H1 (cell line): ENCODE data around the gene FRMD4A. TPM values are rescaled to one million over a fixed set of nuclear protein-coding genes. Genes with fewer than 3 reads are reported as not detected.

Source experiments
- ATF2 ChIP-seq: IDR thresholded peaks from 2 replicates; pipeline ENCODE4 v1.6.1; 2012; ENCODE audit warnings: low read length, inconsistent platforms
- GTF2F1 ChIP-seq: IDR thresholded peaks from 2 replicates; pipeline ENCODE4 v1.6.1; 2012; ENCODE audit warnings: low read depth, low read length, improper control_type of control experiment, borderline replicate concordance
- JUN ChIP-seq: IDR thresholded peaks from 2 replicates; pipeline ENCODE4 v1.6.1; 2011; ENCODE audit warnings: low read depth, mild to moderate bottlenecking, improper control_type of control experiment, low read length
- KDM1A ChIP-seq: fragments of 200-600, 300-600 bp; sonication (generic); IDR thresholded peaks from 2 replicates; pipeline ENCODE4 v1.7.1; 2016; ENCODE audit warnings: mild to moderate bottlenecking, low read length, borderline replicate concordance
- POLR2A ChIP-seq, 2 experiments: IDR thresholded peaks; 1 replicate in 1 of 2; 2 replicates in 1 of 2; pipeline ENCODE4 v1.6.1; 2011; ENCODE audit warnings: low read depth in 2 of 2, low read length in 2 of 2, mild to moderate bottlenecking in 2 of 2; ENCODE audit errors: control extremely low read depth in 1 of 2
- SIN3A ChIP-seq, 2 experiments: IDR thresholded peaks in 1 of 2; conservative IDR thresholded peaks in 1 of 2; 2 replicates each; pipeline ENCODE4 v1.6.1; 2011 to 2012; ENCODE audit warnings: low read length in 2 of 2, improper control_type of control experiment in 1 of 2, low read depth in 1 of 2, mild to moderate bottlenecking in 1 of 2
- TCF12 ChIP-seq: IDR thresholded peaks from 2 replicates; pipeline ENCODE4 v1.6.1; 2011; ENCODE audit warnings: low read depth, mild to moderate bottlenecking, low read length
- polyA plus RNA-seq, 7 experiments: library from polyadenylated mRNA; depleted of rRNA in 3 of 7; stranded (reverse) in 5 of 7; unstranded in 2 of 7; fragments of >200 nt in 5 of 7; fragments of 200-250 nt in 2 of 7; gene quantifications; 1 replicate in 5 of 7; 2 replicates in 1 of 7; 4 replicates in 1 of 7; pipeline versions ENCODE4 v1.2.1 to v1.2.3, GENCODE V29; 2011 to 2013; ENCODE audit warnings: missing spikeins in 2 of 7, mixed read lengths in 2 of 7
- total RNA-seq: library from RNA; stranded (reverse); fragmentation: NEBNext Ultra II Directional; extraction: Animal tissue kit (Norgen Biotek cat#: 25700); gene quantifications from 2 replicates; pipeline ENCODE4 v1.2.1, GENCODE V29; 2021

The FRMD4A gene
- total and polyA plus RNA-seq, 2 of the 8 experiments (the other 6 are each of a cell fraction or from before 2014, with no cell fraction given), result 38.6 to 39.6 TPM

- TF ChIP-seq GTF2F1 (no peak), JUN (no peak), KDM1A (no peak), SIN3A (conservative IDR thresholded peaks at IDR 0.05 in 1 of 2, IDR thresholded peaks at IDR 0.05 in 1 of 2; ENCODE audit: low read depth in 1 of 2, low read length in 2 of 2) (no peak), ATF2 (no peak), POLR2A (IDR thresholded peaks at IDR 0.05; ENCODE audit: control extremely low read depth in 1 of 2, low read depth in 2 of 2, low read length in 2 of 2) (no peak), TCF12 (no peak)
Observed at GRCh38 chr10:14358886-14359573, 28.3 kb upstream of the FRMD4A start (continued).
